Panc1 (cell line): ENCODE results near the gene FAM78A. TPM values are rescaled to one million over a fixed set of nuclear protein-coding genes. Genes with fewer than 3 reads are reported as not detected.

Source experiments
- ATAC-seq: fragments of 200-7000 bp; cut with Tn5 transposase; 2 replicates; pipeline ENCODE4 v1.9.1; 2020; ENCODE audit warnings: mild to moderate bottlenecking, moderate library complexity
- BruUV-seq: library from RNA; stranded (reverse); fragments of 400-500 nt; replicated peaks from 2 replicates; lab custom pipeline; 2021; lab: Mats Ljungman, UMichigan
- CTCF ChIA-PET: fragments of 300-600 bp; sonication (Branson Sonifier 250); formaldehyde crosslinking; loops from one replicate; lab custom pipeline; 2022; ENCODE audit warnings: antibody characterized with exemption; lab: Charles Lee
- POLR2A ChIA-PET: fragments of 300-600 bp; sonication (Branson Sonifier 250); formaldehyde crosslinking; loops from one replicate; lab custom pipeline; 2022; ENCODE audit warnings: antibody characterized with exemption; lab: Charles Lee
- DNase-seq: peaks from one replicate; pipeline ENCODE4 v3.0.0-alpha.2; 2010; ENCODE audit warnings: low read depth, low spot score
- H3K27ac ChIP-seq: 2 replicates; pipeline ENCODE4 v1.5.1; 2011; ENCODE audit warnings: mild to moderate bottlenecking, low read length, inconsistent platforms
- H3K27me3 ChIP-seq: fragments of 200-500 bp; sonication (Bioruptor generic); 2 replicates; pipeline ENCODE4 v1.6.0; 2014; ENCODE audit warnings: low read length, inconsistent platforms; ENCODE audit not compliant: control insufficient read depth, insufficient read depth
- H3K36me3 ChIP-seq: fragments of 200-500 bp; sonication (Bioruptor generic); 2 replicates; pipeline ENCODE4 v1.5.1; 2014; ENCODE audit warnings: inconsistent platforms, mild to moderate bottlenecking, low read length, moderate library complexity; ENCODE audit not compliant: control insufficient read depth, insufficient read depth
- H3K4me1 ChIP-seq: 2 replicates; pipeline ENCODE4 v1.5.1; 2011; ENCODE audit warnings: inconsistent platforms, mild to moderate bottlenecking, low read length, moderate library complexity; ENCODE audit not compliant: control insufficient read depth, insufficient read depth
- H3K4me3 ChIP-seq, 2 experiments: 2 replicates each; pipeline ENCODE4 v1.5.1; 2011 to 2012; ENCODE audit warnings: low read depth in 2 of 2, low read length in 2 of 2, mild to moderate bottlenecking in 2 of 2, inconsistent platforms in 1 of 2, moderate library complexity in 1 of 2
- H3K9me3 ChIP-seq: fragments of 200-500 bp; sonication (Bioruptor generic); 2 replicates; pipeline ENCODE4 v1.5.1; 2014; ENCODE audit warnings: low read depth, mild to moderate bottlenecking, inconsistent platforms, low read length, moderate library complexity; ENCODE audit not compliant: control insufficient read depth, insufficient read depth
- CTCF ChIP-seq: fragments of 450-650 bp; IDR thresholded peaks from 2 replicates; pipeline ENCODE4 v1.5.1; 2017; ENCODE audit warnings: mild to moderate bottlenecking
- POLR2AphosphoS5 ChIP-seq: IDR thresholded peaks from 2 replicates; pipeline ENCODE4 v1.6.1; 2012; ENCODE audit warnings: mild to moderate bottlenecking, low read depth, low read length, moderate library complexity
- REST ChIP-seq, 2 experiments: IDR thresholded peaks; 2 replicates each; pipeline ENCODE4 v1.6.1; 2011 to 2012; ENCODE audit warnings: low read depth in 2 of 2, control low read depth in 1 of 2, low read length in 1 of 2, mild to moderate bottlenecking in 1 of 2, moderate library complexity in 1 of 2; ENCODE audit not compliant: insufficient read depth in 1 of 2
- SIN3A ChIP-seq: IDR thresholded peaks from 2 replicates; pipeline ENCODE4 v1.6.1; 2012; ENCODE audit warnings: low read depth, mild to moderate bottlenecking, low read length, moderate library complexity, borderline replicate concordance; ENCODE audit not compliant: insufficient read depth
- TCF7L2 ChIP-seq: IDR thresholded peaks from 2 replicates; pipeline ENCODE4 v1.6.1; 2011; ENCODE audit warnings: mild to moderate bottlenecking, low read depth, low read length, inconsistent platforms
- in situ Hi-C: cut with HindIII; loops from 2 replicates; pipeline ENCODE4 v1.10.0; 2016; ENCODE audit warnings: low sequenced_read_pairs, low pct_unique_long_range_greater_than_20kb
- intact Hi-C: fragments of 100-400 bp; cut with micrococcal nuclease; formaldehyde crosslinking; loops from one replicate; pipeline ENCODE4 v1.10.0; 2022; ENCODE audit not compliant: unreplicated experiment
- total RNA-seq: library from RNA; stranded (reverse); gene quantifications from one replicate; pipeline ENCODE4 v1.2.1, GENCODE V29; 2021; ENCODE audit not compliant: unreplicated experiment

The FAM78A gene
- total RNA-seq, 1 experiment from 2014 or later = 0.59 TPM

- intact Hi-C loops (no loop called here), in situ Hi-C loops (no loop called here)
- Histone ChIP-seq H3K9me3 (no peaks in the 10 kb centered on the region), H3K27ac (no peak overlapping the region), H3K4me3 (no peak overlapping the region), H3K36me3 (no peaks in the 10 kb centered on the region), H3K4me1 (no peaks in the 10 kb centered on the region), H3K27me3 (no peaks in the 10 kb centered on the region)
- DNase-seq = no peak
- ChIA-PET POLR2A (interaction anchor here (0.7 kb wide), 1 partner anchor 280 kb away, joined by 3 read pairs; no protein-coding TSS in a partner anchor), CTCF (interaction anchor here (0.7 kb wide), 1 partner anchor 75 kb away, joined by 4 read pairs; no protein-coding TSS in a partner anchor)
- BruUV-seq = no TSS peak
- no peak for ATAC-seq
- TF ChIP-seq POLR2AphosphoS5 (no peak), CTCF (no peak), REST (IDR thresholded peaks at IDR 0.05; ENCODE audit: insufficient read depth in 1 of 2, low read depth in 2 of 2, low read length in 1 of 2) (no peak), TCF7L2 (no peak), SIN3A (no peak)
Observed at GRCh38 chr9:131297903-131298302, 21.6 kb upstream of the FAM78A start.

GRCh38 chr9:131296906-131297500 is 20.7 kb upstream of the FAM78A start:
- Histone ChIP-seq H3K4me3 (no peak overlapping the region), H3K27ac (no peak overlapping the region), H3K4me1 (no peaks in the 10 kb centered on the region), H3K27me3 (no peaks in the 10 kb centered on the region), H3K36me3 (no peaks in the 10 kb centered on the region), H3K9me3 (no peaks in the 10 kb centered on the region)
- DNase-seq (no peak), ATAC-seq (no peak)
- TF ChIP-seq SIN3A (no peak), TCF7L2 (no peak), POLR2AphosphoS5 (no peak), CTCF (no peak)
- BruUV-seq = no TSS peak
- CTCF ChIA-PET = interaction anchor here (0.7 kb wide), 1 partner anchor 76 kb away, joined by 4 read pairs; no protein-coding TSS in a partner anchor
- in situ Hi-C loops (no loop called here), intact Hi-C loops (no loop called here)
- POLR2A ChIA-PET = no interaction called here
